COLO668 (cell line): ENCODE data around the gene FAM163A.
A peak's percentile ranks its signal among the peaks of the same experiment; 100 is the strongest.
"Not testable (repeated sequence)": the region's sequence is repeated elsewhere in the genome, so short reads cannot be mapped to it uniquely, and the experiment has no call there.

Source experiments
- DNase-seq: peaks from one replicate; lab custom pipeline; 2025; ENCODE audit not compliant: unreplicated experiment; lab: John Stamatoyannopoulos, UW

FAM163A gene

DNA sequence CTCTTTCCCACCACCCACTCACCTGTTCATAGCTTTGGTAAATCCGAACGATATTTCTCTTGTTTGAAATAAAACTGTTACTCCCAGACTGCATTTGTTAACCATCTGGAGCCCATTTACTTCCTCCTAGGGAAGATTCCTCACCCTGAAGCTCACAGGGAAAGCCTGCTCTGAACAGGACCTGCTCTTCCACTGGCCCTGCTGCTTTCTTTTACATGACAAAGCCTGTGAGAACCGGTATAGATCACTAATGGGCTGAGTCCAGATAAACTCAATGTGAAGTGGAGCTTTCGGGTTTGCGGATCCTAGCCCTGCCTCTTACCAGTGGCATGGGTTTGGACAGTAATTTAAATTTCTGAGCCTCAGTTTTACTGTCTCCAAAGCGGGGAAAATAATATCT, 45.2 kb downstream of the FAM163A start:
- DNase-seq, result no peak

DNA sequence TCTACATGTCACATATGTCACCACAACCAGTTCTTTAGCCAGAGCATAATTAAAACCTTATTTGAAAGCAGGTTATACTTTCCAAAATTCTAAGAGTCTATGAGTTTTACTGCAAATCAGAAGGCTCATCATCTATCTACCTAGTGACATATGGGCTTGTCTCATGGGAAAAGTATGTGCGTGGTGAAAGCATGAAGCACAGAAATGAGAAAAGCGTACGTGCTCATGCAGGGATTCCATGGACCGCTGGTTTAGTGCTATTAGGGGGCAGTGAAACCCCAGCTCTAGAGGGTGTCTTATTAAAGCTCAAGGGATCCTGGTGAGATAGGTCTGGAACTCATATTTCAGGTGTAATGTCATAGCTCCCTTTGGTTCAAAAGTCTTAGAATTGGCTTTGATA, 50.2 kb downstream of the FAM163A start:
- no peak for DNase-seq

DNA sequence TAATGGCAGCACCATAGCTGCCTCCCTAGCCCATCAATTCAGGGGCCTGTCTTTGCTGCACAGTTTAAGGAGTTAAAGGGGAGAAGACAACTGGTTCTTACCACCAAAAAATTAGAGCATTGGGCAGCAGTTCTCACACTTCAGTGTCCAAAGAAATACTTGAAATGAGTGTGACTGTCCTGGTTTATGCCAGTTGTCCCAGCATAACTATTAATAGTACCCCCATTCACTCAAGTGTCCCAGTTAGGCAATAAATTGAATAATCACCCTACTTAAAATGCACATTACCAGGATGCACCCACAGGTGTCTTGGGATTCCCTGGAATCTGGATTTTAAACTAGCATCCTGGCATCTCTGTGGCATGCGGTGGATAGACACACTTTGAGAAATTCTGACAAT, 51.1 kb downstream of the FAM163A start:
- DNase-seq, result no peak

DNA sequence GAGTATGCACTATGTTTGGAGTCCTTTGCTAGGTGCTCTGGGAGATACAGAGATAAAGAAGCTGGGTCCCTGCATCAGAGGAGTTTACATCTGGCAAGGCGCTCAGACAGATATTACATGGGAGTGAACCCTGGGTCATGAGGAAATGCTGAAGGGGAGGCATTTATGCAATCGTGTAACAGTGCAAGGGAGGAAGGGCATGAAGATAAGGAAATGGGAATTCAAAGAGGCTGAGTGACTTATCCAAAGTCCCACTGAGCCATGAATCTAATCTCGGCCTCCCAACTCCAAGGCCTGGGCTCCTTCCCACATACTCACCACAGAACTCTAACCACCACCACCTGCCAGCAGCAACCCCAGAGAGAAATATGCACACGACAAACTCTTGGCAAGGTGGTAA, 51.6 kb downstream of the FAM163A start:
- DNase-seq, result no peak

DNA sequence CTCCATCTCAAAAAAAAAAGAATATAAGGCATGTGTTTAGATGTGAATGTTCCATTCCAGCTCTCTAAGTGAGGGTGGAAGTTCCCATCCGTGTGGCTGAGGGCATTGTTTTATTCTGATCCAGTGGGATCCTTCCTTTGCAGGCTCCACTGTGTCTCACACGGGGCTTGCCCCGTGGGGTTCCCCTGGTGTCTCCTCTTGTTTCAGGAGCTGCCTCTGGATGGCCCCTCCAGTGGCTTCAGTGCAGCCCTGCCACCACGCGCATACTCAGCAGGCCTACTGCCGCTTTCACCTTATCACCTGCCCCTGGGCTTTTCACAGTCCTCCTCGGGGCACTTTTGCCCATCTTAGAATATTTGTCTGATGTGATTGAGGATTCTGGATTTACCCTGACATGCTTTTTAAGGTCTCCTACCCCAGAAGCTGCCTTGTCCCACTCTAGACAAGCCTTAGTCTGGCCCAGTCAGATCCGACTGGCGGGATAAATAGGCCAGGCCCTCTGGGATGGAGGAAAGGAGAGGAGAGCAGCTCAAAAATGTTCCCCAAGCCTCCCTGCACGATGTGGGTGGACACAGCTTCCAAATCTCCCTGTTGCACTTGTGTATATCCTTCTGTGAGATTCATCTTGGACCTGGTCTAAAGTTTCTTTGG, 55.2 kb downstream of the FAM163A start:
- DNase-seq, result no peak

DNA sequence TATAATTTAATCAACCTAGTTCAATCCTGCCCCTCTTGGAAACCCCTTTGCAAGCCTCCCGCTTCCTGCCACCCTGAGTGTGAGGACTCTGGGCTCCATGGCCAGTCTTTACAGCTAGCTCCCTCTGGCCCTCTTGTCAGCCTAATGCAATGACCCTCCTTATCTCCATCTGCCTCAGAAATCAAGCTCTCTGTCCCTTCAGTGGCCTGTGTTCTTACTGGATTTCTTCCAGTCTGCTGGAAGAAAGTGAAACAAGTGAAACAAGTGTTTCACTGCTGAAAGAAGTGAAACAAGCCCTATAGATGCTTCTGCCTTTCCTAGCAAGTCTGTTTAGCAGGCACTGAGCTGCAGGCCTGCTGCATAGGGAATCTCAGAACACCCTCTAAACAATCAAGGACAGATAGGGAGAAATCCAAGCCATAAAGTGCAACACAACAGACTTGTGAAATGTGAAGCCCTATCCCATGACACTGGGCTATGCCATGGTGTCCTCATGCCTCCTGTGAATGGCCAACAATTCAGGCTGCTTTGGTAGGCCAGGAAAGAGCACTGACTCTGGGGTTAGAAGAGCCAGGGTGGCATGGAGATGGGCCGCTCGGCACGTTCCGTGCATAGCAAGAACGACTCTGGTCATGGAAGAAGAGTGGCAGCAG, 55.9 kb downstream of the FAM163A start:
- DNase-seq, result no peak

DNA sequence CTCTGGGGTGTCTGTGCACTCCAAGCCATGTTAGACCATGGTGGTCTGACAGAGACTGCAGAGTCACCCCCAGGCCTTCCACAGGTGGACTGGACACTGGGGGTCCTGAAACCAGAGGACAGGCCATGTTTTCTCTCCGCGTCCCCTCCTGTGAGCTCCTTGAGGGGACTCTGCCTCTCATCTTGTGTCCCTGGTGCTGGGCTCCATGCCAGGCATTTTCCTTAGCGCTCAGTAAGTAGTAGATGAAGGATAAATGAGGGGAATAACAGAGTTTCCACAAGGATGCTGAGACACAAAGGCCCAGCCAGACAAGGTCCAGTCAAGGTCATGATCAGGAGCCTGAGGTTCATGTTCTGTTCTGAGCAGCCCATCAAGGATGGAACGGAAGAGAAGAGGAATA, 57.4 kb downstream of the FAM163A start:
- DNase-seq, result no peak

DNA sequence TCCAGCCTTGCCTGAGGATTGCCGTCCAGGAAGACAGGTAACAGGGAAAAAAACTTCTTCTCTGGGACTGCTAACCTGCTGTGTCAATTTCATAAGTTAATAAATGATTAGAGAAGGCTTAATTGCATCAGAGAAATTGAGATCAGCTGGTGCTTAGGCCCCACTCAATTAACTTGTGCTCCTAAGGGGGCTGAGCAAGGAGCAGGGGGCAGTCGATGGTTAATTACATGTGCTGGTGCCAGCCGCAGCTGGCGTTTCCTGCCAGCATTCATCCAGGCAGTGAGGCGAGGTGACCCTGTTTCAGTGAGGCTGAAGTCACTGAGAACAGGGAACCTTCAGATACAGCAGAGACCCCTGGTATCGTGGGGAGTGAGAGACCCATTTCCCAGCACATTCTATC, 60.0 kb downstream of the FAM163A start:
- no peak for DNase-seq

DNA sequence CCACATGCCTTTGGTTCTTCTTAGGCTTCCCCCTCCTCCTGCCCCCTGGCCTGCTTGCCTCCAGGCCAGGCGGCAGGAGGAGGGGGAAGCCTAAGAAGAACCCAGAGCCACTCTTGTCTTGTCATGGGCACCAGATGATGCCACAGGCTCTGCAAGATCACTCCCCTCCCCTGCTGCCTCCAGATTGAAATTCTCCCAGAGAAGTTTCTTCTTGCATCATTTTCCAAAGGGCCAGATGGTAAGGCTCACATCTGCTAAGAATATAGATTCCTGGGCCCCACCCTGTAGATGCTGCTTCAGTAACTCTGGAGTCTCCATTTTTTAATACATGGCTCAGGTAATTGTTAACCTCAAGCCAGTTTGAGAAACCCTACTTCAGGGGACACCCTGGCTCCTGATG, 60.8 kb downstream of the FAM163A start:
- DNase-seq, result no peak

DNA sequence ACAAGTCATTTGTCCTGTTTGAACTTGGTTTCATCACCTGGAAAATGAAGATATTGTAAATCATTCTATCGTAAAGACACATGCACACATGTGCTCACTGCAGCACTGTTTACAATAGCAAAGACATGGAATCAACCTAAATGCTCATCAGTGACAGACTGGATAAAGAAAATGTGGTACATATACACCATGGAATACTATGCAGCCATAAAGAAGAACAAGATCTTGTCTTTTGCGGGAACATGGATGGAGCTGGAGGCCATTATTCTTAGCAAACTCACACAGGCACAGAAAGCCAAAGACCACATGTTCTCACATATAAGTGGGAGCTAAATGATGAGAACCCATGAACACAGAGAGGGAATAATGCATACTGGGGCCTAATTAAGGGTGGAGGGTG, 61.3 kb downstream of the FAM163A start:
- not testable (repeated sequence) for DNase-seq

DNA sequence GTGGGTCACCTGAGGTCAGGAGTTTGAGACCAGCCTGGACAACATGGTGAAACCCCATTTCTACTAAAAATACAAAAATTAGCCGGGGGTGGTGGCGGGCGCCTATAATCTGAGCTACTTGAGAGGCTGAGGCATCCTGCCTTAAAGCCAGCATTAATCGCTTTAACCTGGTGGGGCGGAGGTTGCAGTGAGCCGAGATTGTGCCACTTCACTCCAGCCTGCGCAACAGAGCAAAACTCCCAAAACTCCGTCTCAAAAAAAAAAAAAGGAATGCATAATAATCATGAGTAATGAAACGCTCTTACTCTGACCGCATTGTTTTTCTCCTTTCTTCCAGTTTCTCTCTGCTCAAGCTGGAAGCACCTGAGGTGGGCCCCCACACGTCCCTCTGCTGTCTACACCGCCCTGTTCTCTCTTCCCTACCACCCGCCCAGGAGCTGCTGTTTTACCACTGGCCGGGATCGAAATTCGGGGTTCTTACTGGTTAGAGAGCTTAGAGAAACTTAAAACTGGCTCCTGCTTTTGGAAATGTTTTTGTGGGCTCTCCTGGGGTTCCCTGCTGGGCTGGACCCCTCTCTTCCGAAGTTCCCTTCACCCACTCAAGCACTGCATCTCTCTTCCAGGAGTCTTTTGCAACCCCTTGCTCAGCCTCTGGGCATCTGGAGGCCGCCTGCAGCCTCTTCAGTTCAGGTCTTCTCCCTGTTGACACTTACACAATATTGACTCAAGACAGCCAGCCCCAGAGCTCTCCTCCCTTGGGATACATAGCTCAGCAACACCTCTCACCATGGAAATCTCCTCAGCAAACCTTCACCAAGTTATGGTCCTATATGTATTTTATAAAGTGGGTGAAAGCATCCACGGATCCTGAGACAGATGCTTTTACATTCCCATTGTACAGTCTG, 62.5 kb downstream of the FAM163A start:
- no peak for DNase-seq

DNA sequence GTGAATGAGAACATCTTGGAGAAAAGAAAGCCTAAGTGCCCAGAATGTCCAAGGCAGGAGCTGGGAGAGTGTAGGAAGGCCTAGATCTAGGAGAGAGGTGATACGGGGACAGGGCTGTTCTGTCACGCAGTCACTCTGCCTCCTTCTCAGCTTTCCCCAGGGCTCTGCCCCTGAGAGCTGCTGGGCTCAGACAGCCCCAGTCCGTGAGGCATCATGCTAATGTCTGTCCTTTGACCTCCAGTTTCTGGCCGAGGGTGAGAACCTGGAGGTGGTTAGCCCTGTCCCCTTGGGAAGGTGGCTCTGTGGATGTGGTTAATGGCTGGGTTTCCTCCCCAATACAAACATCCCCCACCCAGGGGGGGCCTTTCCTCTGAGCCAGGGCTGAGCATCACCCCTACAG, 63.2 kb downstream of the FAM163A start:
- DNase-seq, result no peak

DNA sequence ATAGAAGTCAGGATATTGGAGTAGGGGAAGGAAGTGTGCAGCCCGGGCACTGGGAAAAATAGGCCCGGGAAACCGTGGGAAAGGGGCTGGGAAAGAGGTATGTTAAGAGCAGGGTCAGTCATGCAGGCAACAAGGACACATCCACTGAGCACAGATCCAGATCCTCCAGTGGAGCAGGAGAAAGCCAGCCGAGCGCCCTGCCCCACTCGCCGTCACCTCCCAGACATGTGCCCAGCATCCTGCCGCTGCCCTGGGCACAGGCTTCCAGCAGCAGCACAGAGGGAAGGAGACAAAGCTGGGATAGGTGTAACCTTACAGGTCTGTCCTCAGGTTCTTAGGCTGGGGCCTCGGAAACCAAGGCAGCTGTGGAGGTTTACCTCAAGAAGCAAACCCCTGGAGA, 64.2 kb downstream of the FAM163A start:
- no peak for DNase-seq

DNA sequence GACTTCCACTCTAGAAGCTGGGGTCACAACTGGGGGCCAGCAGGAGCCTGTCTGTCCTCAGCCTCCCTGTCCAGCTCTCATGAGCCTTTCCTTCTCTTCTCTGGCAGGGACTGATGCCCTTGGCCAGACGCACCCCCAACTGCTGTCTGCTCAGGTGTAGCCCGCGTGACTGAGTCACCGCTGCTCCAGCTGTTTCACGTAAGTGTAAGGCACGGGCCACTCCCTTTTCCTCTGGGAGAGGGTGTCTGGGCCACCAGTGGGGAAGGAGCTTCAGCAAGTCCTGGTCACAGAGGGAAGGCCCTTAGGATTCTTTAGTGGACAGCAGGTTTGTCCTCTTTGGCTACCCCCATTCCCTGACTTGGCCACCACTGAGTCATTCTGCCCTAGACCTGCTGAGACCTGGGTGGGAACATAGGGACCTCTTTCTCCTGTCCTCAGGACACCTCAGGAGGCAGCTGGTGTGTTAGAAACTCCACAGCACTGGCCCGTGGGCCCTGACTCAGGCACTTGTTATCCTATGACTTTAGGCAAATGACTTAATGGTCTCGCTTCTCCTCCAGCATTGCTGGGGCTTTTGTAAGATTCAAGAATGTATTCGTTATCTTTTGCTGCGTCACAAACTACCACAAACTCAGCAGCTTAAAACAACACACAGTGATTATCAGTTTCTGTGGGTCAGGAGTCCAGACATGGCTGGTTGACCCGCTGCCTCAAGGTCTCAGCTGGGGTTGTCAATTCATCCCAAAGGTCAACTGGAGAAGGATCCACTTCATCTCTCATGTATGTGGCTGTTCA, 64.8 kb downstream of the FAM163A start:
- no peak for DNase-seq

DNA sequence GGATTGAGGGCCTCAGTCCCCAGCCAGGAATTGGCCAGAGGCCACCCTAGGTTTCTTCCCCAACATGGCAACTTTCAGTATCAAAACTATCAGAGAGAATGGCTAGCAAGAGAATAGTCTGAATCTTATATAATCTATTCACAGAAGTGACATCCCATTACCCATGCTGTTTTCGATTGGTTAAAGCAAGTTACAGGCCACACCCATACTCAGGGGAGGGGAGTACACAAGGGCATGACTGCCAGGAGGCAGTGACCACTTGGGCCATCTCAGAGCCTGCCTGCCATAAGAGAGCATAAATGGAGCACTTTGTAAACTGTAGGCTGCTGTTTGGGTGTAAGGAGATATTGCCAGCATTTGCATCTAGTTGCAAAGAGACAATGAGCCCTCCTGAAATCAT, 65.4 kb downstream of the FAM163A start:
- no peak for DNase-seq

DNA sequence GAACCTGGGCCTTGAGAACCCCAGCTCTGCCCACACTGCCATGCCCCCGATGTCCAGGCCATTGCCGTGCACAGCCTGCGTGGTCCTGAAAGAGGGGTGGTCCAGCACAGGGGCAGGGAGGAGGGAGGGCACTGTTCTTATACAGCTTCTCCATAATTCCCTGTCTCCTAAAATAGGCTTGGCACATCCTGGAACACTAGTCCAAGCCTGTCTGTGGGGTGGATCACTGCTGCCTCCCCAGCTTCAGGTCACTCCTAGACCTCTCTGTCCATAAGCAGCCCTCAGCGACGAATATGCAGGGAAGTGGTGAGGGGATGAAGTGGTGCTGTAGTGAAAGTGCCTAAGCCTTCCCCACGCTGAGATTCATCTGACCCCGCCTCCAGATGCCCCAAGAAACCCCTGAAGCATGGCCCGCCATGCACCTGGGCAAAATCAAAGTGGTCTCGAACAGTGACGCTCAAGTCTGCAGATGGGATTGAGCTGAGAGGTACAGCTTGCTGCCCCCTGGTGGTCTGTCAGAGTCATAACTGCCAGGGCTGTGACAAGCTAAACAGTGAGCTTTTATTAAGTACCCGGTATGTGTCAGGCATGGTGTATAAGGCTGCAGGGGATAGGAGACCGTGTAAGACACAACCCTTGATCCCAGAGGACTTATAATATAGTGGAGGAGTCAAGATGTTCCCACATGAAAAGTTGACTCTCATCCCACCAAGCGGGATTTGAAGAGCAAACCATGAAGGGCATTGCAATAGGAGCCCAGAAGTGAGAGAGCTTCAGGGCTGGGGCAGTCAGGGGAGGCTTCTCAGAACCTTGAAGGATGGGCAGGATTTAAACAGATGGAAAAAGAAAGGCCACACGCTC, 66.6 kb downstream of the FAM163A start:
- DNase-seq, result peak; percentile 70

DNA sequence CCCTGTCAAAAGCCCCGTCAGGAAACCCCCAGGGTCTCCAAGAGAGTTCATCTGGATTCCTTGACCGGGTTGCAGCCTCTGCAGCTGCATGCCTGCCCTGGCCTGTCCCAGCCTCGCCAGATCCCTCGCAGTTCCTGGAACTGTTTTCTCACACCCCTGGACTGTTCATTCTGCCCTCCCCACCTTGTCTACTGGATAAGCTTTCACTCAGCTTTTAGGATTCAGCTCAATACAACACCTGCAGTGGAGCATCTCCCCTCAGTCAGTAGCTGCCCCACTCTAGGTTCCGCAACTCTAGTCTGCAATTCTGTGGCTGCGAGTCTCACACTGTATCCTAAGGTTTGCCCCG, 67.2 kb downstream of the FAM163A start:
- no peak for DNase-seq

DNA sequence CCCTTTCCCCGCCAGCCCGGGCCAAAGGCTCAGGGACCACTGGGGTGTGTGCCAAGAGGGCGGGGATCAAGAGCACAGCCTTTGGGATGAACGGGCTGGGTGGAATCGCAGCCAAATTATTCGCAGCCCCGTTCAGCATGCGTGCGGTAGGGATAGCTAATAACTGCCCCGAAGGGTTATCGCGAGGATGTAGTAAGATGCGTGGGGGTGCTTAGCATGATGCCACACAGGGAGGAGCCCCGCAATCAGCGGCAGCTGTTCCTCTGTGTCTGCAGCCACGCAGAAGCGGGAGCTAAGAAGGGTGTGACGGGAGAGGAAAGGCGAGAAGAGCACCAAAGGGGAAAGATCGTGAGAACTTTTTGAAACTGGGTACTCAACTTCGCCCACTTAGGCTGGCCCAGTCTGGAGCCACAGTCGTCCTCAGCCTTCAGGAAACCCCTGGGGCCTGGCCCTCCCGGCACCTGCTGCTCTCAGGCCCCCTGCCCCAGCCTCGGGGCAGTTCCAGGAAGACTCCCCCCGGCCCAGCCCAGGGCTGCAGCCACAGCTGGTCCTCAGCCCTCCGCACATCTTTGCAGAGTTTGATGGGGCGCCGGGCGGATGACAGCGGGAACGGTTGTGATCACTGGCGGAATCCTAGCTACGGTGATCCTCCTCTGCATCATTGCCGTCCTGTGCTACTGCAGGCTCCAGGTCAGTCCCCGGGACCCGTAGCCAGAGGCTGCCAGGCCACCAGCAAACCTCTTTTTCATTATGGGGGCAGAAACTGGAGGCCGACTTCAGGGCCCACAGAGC, 69.6 kb downstream of the FAM163A start:
- no peak for DNase-seq

DNA sequence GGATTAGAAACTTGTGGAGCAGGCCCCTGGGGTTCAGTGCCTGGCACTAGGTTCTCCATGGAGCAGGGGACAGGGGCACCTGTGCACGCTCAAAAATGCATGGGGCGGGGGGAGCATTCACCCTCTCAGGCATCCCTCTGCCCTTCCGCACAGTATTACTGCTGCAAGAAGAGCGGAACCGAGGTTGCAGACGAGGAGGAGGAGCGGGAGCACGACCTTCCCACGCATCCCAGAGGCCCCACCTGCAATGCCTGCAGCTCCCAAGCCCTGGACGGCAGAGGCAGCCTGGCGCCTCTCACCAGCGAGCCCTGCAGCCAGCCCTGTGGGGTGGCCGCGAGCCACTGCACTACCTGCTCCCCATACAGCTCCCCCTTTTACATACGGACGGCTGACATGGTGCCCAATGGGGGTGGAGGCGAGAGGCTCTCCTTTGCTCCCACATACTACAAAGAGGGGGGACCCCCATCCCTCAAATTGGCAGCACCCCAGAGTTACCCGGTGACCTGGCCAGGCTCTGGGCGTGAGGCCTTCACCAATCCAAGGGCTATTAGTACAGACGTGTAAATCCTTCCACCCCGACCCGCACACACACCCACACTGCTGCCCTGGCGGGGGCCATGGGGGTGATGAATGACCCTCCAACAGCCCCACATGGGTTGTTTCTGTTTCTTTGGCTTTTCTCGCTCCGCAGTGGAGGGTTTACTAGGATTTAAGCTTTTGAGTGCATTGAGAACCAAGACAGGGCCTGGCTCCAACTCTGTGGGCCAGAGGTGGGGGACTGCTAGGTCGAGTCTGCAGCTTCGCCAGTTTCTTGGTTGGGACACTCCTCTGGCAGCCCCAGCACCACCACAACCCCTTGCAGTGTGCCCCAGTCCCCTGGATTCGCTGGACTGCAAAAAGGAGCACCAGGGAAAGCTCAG, 70.8 kb downstream of the FAM163A start:
- DNase-seq, result no peak
